ENCODE measurements around the gene PDS5A. TPM values are rescaled to one million over a fixed set of nuclear protein-coding genes. Genes with fewer than 3 reads are reported as not detected.

The PDS5A gene
- total and polyA plus RNA-seq, 9 of the 15 experiments (the other 6 are each of a cell fraction or from before 2014, with no cell fraction given) = 16.4 to 85.4 (median 70.0) TPM

GRCh38 chr4:39898015-39898414, 79.7 kb downstream of the PDS5A start (continued):
- no peak for TF ChIP-seq MGA (IDR thresholded peaks at IDR 0.05)
- no peak for TF ChIP-seq UBTF (IDR thresholded peaks at IDR 0.05; ENCODE audit: borderline replicate concordance in 1 of 2, low read depth in 2 of 2, low read length in 2 of 2)
- no peak for TF ChIP-seq DDX20 (tag; IDR thresholded peaks at IDR 0.05; ENCODE audit: low read depth)
- TF ChIP-seq PPARD (CRISPR knock-in tag; IDR thresholded peaks at IDR 0.05) = no peak
- no peak for TF ChIP-seq RAD21 (CRISPR knock-in tag; conservative IDR thresholded peaks at IDR 0.05 in 1 of 2, IDR thresholded peaks at IDR 0.05 in 1 of 2)
- TF ChIP-seq C11orf30 (IDR thresholded peaks at IDR 0.05; ENCODE audit: low read depth) = no peak
- no peak for TF ChIP-seq ZNF512 (tag; IDR thresholded peaks at IDR 0.05)
- no peak for TF ChIP-seq SRSF1 (IDR thresholded peaks at IDR 0.05; ENCODE audit: low read depth, low read length)

Data from K562 (cell line).